Anterior cingulate cortex (tissue), 58 donors: ENCODE results near the gene DYRK1B.

Experiments
- DNase-seq, 58 donors: peaks; one replicate each; lab custom pipeline; 2025; lab: John Stamatoyannopoulos, UW

The DYRK1B gene

DNA sequence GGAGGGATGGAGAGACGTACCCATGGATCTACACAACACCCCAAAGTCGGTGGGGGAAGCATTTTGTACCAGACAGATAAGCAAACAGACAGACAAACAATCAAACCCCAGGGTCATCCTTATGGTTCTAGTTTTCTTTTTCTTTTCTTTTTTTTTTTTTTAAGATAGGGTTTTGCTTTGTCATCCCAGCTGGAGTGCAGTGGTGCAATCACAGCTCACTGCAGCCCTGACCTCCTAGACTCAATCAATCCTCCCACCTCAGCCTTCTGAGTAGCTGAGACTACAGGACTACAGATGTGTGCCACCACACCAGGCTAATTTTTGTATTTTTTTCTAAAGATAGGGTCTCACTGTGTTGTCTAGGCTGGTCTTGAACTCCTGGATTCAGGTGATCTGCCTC, 30.2 kb upstream of the DYRK1B start:
- DNase-seq: no peak

DNA sequence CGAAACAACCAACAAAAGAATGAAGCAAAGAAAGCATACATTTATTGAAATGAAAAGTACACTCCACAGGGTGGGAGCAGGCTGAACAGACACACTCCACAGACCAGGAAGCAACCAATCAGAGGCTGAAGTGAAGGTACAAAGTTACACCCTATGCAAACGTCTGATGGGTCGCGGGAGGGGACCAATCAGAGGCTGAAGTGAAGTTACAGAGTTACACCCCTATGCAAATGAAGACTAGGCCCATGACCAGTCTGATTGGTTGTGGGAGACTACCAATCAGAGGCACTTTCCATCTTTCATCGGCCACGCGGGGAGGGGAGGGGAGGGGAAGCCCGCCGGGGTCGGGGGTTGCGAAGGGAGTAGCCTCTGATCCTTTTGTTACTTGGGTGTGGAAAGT, 24.6 kb upstream of the DYRK1B start:
- DNase-seq: peak in 11 of 58 donors; percentile 8 to 70 (median 52)

DNA sequence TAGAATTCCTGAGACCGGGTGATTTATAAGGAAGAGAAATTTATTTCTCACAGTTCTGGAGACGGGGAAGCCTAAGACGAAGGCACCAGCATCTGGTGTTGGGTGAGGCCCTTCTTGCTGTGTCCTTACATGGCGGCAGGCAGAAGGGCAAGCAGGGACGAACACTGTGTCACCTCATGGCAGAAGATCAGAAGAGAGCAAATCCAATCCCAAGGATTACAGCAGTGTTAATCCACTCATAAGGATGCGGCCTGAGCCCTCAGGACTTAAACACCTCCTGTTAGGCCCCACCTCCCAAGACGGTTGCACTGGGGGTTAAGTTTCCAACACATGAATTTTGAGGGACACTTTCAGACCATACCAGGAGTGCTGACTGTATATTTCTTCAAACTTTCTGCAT, 18.9 kb upstream of the DYRK1B start:
- no peak for DNase-seq

DNA sequence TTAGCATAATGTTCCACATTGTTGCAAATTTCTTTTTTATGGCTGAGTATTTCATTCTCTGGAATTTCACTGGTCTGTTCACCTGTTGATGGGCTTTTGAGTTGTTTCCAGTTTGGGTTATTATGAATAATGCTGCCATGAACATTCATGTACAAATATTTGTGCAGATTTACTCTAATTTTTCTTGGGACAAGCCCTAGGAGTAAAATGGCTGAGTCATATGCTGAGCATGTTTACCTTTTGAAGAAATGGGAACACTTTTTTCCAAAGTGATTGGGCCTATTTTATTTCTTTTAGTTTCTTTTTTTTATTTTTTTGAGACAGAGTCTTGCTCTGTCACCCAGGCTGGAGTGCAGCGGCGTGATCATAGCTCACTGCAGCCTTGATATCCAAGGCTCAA, 16.9 kb upstream of the DYRK1B start:
- DNase-seq: no peak

DNA sequence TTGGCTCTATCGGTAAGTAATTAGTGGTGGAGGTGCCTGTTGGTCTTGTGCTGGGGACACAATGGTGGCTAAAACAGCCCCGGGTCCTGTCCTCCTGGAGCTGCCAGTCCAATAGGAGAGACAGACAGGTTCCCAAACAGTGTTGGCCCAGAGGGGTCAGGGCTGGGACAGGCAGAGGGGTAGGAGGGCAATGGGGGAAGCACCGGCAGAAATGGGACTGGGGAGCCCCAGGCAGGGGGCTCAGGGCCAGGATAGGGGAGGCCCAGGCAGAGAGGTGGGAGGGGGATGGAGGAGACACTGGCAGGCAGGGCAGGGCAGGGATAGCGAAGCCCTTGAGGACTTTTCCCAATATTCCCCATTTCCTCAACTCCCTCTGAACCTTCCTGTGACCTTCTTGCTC, 14.4 kb upstream of the DYRK1B start:
- no peak for DNase-seq

DNA sequence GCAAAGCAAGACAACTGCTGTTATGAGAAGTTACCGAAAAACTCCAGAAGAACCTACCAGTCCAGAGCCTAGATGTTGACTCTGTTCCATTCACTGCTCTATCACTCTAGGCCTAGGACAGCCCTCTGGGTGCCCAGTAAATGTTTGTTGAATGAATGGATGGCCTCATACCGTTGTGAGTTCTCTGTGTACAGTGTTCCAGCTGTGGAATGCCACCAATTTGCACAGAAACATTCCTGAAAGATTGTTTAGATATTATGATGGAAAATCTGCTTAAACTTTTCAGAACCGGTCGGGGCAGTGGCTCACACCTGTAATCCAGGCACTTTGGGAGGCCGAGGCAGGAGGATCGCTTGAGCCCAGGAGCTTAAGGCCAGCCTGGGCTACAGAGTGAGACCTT, 13.6 kb upstream of the DYRK1B start:
- no peak for DNase-seq

DNA sequence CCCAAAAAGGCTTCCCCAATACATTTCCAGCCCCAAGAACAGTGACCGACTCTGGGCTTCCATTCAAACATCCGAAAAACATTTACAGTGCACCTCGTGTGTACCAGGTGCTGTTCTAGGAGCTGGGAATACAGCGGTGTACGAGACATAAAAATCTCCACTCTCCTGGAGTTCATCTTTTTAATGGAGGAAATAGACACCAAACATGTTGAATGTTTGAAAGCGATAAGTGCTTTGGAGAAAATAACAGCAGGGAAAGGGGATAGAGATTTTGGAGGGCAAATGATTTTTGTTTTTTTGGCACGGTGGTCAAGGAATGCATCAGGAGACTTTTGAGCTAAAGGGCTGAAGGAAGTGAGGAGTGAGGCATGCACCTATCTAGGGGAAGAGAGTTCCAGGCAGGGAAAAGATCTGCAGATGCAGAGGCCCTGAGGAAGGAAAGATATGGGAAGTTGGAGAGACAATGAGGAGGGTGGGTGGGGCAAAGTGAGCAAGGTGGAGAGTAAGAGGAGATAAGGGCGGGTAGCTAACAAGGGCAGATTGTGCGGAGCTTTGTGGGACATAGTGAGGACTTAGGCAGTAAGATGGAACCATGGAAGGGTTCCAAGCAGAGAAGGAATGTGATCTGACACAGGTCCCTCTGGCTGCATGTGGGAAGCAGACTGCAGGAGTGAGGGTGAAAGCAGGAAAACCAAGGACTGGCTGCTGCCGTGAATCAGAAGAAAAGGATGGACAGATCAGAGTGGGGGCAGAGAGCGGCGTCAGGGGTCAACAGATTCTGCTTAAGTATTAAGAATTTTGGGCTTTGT, 12.9 kb upstream of the DYRK1B start:
- DNase-seq: no peak

DNA sequence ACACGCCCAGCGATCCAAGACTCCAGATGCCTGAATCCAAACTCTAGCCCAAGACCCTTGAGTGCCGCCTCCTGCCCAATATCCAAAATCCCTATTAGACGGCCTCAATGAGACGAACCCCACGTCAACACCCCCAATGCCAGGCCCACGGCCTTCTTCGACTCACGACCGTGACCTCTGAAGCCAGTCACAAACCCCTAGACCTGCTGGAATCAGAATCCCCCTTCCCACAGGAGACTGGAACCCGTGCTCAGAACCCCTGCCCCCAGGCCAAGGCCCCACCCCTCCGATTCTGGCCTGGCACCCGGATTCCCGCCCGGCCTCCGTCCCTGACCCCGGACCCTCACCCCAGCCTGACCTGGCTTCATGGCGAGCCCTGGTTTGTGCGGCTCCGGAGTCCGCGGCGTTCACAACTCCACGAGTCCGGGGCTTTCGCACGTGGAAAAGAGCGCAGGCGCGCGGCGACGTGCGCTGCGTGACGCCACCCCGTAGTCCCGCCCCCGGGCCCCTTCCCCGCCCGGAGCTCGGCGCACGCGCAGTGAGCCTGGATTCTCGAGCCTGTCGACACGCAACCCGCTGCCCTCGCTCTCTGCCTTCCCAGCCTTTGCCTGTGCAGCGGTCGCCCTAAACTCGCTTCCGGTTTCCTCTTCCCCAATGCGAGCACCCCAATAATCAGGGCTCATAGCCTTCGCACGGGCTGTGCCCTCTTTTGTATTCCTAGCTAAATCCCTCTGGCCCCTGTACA, 12.1 kb upstream of the DYRK1B start, which contains the start of gene FBL:
Gene FBL, minus strand, starts transcription at position 447 of the 745 bp plus-strand sequence. Its CDS starts 79 bp downstream, at position 368.
- DNase-seq: peak; percentile 39 to 96 (median 90)

DNA sequence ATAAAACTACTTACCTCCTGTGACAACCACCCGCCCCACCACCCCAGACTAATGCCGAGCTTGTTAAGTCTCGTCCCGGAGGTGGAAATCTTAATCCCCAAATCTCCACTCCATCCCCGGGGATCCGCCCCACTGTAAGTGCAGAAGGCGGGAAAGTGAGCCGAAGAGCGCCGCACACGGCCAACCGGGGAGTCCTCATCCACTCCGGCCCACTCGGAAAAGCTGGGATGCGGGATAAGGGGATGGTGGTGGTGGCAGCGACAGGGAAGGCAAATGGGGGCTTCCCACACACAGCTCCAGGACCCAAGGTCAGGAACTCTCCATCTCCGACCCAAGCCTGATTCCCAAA, 11.6 kb upstream of the DYRK1B start:
- peak in 5 of 58 donors; percentile 13 to 24 (median 16) for DNase-seq

DNA sequence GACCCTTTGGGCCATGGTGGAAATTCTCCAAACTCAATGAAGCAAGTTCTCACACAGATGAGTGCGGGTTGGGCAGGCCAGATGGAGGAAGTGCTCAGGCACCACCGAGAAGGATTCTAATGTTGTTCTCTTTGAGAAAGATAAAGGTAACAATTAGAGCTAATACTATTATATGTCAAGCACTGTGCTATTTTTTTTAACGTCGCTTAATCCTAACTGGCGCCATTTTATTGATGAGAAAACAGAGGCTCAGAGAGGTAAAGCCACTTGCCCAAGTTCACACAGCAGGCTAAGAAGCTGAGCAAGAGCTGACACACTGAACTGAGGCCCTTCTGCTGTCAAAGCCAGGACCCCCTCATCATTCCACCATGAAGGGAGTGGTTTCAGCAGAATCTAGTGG, 11.2 kb upstream of the DYRK1B start:
- DNase-seq: no peak

DNA sequence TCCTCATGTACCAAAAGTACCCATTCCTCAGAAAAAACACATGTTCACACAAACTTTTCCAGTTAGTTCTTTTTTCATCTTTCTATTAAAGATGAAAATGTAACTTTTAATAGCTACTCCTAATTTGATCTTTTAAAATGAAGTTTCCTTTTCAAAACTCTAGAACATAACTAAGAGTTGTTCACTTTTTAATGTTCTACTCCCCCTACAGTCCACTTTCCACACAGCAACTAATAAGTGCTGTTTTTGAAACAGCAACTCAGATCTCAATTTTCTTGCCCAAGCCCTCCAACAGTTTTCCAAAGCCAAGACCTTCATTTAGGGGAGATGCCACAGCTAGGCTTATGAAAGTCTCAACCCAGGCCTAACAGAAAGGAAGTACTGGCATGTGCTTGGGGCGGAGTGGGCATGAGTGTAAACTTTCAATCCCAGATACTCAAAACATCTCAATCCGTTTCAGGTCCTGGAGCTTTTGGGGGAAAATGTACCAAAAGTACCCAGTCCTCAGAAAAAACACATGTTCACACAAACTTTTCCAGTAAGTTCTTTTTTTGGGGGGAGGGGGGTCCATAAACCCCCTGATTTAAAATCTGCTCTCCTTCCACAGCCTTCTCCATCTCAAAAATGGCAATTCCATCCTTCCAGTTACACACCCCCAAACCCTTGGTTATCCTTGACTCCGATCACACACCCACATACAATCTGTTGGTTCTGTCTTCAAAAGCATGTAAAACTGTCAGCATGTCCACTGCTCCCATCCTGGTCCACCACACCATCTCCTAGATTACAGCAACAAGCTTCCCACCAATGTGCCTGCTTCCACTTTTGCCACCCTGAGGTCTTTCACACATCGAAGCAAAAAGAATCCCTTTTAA, 10.2 kb upstream of the DYRK1B start:
- DNase-seq: peak in 3 of 58 donors; percentile 3 to 23 (median 16)

DNA sequence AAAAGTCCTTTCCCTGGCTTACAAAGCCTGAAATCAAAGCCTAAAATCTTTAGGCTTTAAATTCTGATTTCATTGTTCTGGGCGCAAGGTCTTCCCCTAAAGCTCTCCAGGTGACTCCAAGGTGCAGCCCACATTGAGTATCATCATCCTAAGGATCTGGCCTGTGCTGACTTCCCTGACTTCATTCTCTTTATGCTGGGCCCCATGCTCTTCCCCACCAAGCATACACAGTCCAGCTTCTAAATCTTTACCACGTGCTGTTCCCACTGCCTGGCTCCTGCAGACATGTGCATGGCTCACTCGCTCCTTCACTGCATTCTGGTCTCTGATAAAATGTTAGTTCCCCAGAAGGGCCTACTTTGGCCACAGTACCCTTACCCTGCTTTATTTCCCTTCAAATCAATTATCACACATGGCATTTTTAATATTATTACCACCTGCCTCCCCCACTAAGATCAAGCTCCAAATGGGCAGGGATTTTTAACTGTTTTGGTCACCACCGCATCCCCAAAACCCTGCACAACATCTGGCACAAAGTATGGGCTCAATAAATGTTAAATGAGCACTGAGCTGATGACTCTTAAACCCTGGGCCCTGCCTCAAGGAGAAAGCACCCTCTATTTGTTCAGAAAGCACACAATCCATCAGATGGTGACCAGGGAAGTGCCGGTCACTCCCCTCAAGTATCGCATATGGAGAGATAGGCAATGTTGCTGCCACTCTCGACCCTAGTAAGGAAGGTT, 8.9 kb upstream of the DYRK1B start:
- DNase-seq: no peak

DNA sequence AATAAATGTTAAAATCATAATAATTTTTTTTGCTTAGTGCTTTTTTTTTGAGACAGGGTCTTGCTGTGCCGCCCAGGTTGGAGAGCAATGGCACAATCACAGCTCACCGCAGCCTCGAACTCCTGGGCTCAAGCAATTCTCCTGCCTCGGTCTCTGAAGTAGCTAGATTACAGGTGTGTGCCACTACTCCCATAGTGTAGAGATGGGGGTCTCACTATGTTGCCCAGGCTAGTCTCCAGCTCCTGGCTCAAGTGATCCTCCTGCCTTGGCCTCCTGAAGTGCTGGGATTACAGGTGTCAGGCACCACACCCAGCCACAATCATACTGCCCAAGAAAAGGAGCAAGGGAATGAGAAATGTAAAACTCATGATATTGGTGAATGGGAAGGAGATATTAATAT, 7.1 kb upstream of the DYRK1B start:
- DNase-seq: no peak

DNA sequence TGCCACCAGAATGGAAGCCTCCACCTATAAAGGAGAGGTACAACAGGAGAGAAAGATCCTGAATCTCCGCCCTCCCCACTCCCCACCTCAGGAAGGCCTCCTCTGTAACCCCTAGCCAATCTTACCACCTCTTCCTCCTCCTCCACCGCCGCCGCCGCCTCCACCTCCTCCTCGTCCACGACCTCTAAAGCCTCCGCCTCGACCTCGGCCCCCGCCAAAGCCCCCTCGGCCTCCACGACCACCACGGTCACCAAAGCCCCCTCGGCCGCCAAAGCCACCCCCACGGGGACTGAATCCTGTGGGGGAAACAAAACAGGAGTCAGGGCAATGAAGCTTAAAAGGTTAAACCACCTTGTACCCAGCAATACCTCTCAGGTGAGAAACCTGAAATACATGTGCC, 6.5 kb upstream of the DYRK1B start:
- DNase-seq: no peak

DNA sequence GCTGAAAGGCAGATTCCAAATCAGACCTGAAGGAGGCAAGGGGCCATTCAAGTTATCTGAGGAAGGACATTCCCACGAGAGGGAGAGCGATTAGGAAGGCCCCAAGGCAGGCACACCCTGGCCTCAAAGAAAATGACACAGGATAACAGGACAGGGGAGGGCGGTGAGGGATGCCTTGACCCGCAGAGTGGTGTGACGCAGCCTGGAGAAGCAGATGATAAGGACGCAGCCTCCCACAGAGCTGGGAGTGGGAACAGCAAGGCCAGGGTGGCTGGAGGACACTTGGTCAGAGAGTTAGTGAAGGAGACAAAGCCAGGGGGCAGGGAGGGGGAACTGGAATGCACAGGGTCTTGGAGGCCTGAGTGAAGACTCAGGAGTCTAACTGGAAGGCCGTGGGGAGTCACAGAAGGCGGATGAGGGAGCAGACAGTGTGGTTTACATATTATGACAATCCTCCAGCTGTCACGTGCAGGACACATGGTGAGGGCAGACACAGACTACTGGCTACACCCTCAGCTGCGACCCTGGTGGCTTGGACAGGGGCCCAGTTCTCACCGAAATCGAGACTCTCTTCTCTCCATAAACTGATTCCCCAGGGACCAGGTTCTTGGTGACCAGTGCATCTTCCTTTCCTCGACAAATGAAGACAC, 5.8 kb upstream of the DYRK1B start:
- DNase-seq: no peak

DNA sequence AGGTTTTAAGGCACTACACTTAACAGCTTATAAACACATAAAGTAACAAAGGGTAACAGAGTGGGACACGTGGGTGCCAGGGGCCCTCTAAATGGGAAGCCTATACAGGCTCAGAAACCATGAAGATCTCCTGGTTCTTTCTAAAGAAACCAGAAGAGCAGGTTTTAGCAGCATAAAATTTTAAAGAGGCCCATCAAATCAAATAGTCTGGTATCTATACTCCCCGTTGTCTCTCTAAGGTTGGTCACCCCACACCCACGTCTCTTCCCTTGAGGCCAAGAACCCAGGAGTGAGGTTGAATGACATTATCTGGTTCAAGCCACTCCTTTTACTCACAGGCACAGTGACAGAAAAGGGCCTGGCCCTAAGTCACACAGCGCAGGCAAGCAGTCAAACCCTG, 4.6 kb upstream of the DYRK1B start:
- no peak for DNase-seq

DNA sequence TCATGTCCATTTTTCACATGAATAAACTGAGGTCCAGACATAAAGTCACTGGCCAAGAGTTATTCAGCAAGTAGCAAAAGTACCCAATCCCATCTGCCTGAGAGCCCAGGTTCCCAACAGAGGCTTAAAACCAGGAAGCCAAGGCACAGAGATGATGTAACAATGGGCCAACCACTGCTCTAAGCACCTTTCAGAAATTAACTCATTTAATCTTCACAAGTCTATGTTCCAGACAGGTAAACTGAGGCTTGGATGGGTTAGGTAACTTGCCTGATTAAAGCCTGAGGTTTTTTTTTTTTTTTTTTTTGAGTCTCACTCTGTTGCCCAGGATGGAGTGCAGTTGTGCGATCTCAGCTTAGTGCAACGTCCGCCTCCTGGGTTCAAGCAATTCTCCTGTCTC, 4.0 kb upstream of the DYRK1B start:
- DNase-seq: no peak

DNA sequence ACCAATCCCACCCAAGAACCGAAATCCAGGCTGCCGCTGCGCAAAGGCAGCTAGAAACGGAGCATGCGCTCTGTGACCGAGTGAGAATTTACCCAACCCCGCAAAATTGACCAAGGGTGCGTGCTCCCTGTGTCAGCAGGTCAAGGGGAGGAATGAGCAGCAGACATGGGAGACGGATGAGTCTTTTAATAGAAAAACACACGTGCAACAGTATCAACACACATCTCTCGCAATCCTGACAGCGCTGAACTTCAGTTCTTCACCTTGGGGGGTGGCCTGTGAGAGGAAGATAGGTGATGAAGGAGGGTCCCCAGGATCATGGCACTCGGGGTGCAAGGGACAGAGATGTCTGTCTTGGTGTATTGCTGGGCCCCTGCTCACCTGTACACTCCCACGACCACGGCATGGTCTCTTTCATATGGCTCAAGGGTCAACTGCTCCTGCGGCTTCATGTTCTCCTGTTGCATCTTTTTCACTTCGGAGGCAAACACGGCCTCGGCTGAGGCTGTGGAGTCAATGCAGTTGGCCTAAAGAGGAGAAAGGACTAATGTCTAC, 402 bp upstream of the DYRK1B start:
- DNase-seq: no peak

DNA sequence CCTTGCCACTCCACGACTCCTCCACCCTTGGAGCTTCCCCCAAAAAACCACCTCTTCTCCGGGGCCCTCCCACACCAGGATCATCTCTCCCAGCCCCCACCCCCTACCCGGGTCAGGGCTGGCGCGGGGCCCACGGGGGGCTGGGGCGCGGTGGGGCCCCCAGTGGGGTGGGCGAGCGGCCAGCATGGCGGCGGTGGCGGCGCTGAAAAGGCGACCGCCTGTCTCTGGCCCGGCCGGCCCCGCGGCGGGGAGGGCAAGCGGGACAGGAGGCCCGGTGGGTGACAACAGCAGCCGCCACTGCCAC, 850 bp downstream of the DYRK1B start:
- DNase-seq: no peak
